IMR-90 (cell line): Measurements from ENCODE around the gene PCDHGA9. TPM values are rescaled to one million over a fixed set of nuclear protein-coding genes. Genes with fewer than 3 reads are reported as not detected.
"Not testable (repeated sequence)": the region's sequence is repeated elsewhere in the genome, so short reads cannot be mapped to it uniquely, and the experiment has no call there.

Source experiments
- ATAC-seq: fragments of 200-7000 bp; cut with Tn5 transposase; 2 replicates; pipeline ENCODE4 v1.9.1; 2020; ENCODE audit warnings: low read depth, mild to moderate bottlenecking, moderate library complexity
- BruUV-seq: library from RNA; stranded (reverse); fragments of 400-500 nt; replicated peaks from 2 replicates; lab custom pipeline; 2021; lab: Mats Ljungman, UMichigan
- CTCF ChIA-PET: fragments of 300-600 bp; formaldehyde crosslinking; extraction: SDS; loops from one replicate; lab custom pipeline; 2021; ENCODE audit warnings: antibody characterized with exemption; lab: Yijun Ruan, JAX
- POLR2A ChIA-PET: fragments of 300-600 bp; sonication (Branson Sonifier 250); formaldehyde crosslinking; loops from one replicate; lab custom pipeline; 2022; ENCODE audit warnings: antibody characterized with exemption; ENCODE audit not compliant: unreplicated experiment; lab: Charles Lee
- DNase-seq: peaks from one replicate; pipeline ENCODE4 v3.0.0; 2013
- H2AFZ ChIP-seq: replicated peaks from 2 replicates; pipeline ENCODE3; 2013; ENCODE audit warnings: low read length, mild to moderate bottlenecking; ENCODE audit not compliant: poor library complexity
- H2AK5ac ChIP-seq: 2 replicates; pipeline ENCODE4 v1.6.1; 2013; ENCODE audit warnings: low read depth, low read length, inconsistent platforms
- H2AK9ac ChIP-seq: replicated peaks from 2 replicates; pipeline ENCODE3; 2013; ENCODE audit warnings: mild to moderate bottlenecking, low read depth, low read length, moderate library complexity; ENCODE audit not compliant: poor library complexity
- H2BK120ac ChIP-seq: 2 replicates; pipeline ENCODE4 v1.6.1; 2013; ENCODE audit warnings: low read depth, low read length, inconsistent platforms
- H2BK15ac ChIP-seq: 3 replicates; pipeline ENCODE4 v1.6.1; 2013; ENCODE audit warnings: low read depth, low read length, inconsistent platforms
- H2BK20ac ChIP-seq: 2 replicates; pipeline ENCODE4 v1.6.1; 2013; ENCODE audit warnings: low read depth, mild to moderate bottlenecking, inconsistent platforms, low read length, moderate library complexity
- H2BK5ac ChIP-seq: 2 replicates; pipeline ENCODE4 v1.6.1; 2013; ENCODE audit warnings: mild to moderate bottlenecking, low read depth, low read length, inconsistent platforms; ENCODE audit not compliant: poor library complexity, severe bottlenecking
- H3K14ac ChIP-seq: replicated peaks from 2 replicates; pipeline ENCODE4 v1.6.1; 2013; ENCODE audit warnings: low read depth, low read length, inconsistent platforms
- H3K18ac ChIP-seq: 2 replicates; pipeline ENCODE4 v1.6.1; 2013; ENCODE audit warnings: low read depth, low read length, control low read depth
- H3K23ac ChIP-seq: 2 replicates; pipeline ENCODE4 v1.6.1; 2013; ENCODE audit warnings: low read depth, low read length, inconsistent platforms
- H3K27ac ChIP-seq: 2 replicates; pipeline ENCODE4 v1.5.1; 2013; ENCODE audit warnings: mild to moderate bottlenecking, control low read depth, low read length; ENCODE audit not compliant: insufficient read depth
- H3K27me3 ChIP-seq: 2 replicates; pipeline ENCODE4 v1.6.1; 2013; ENCODE audit warnings: low read length; ENCODE audit not compliant: control insufficient read depth, insufficient read depth
- H3K36me3 ChIP-seq: 2 replicates; pipeline ENCODE4 v1.6.1; 2013; ENCODE audit warnings: low read length, mixed read lengths; ENCODE audit not compliant: control insufficient read depth, insufficient read depth
- H3K4ac ChIP-seq: 2 replicates; pipeline ENCODE4 v1.6.1; 2013; ENCODE audit warnings: low read depth, low read length, inconsistent platforms
- H3K4me1 ChIP-seq: 2 replicates; pipeline ENCODE4 v1.6.1; 2013; ENCODE audit warnings: low read length, mixed read lengths; ENCODE audit not compliant: control insufficient read depth, insufficient read depth
- H3K4me2 ChIP-seq: 2 replicates; pipeline ENCODE4 v1.6.1; 2013; ENCODE audit warnings: low read depth, mild to moderate bottlenecking, control low read depth, low read length, moderate library complexity
- H3K4me3 ChIP-seq: 2 replicates; pipeline ENCODE4 v1.5.1; 2013; ENCODE audit warnings: low read depth, mild to moderate bottlenecking, control low read depth, low read length, moderate library complexity; ENCODE audit not compliant: insufficient read depth
- H3K56ac ChIP-seq: 2 replicates; pipeline ENCODE4 v1.6.1; 2013; ENCODE audit warnings: low read length, inconsistent platforms; ENCODE audit not compliant: insufficient read depth; ENCODE audit errors: extremely low read depth
- H3K79me1 ChIP-seq, 2 experiments: 2 replicates each; pipeline ENCODE4 v1.6.1; 2013; ENCODE audit warnings: low read length in 2 of 2, inconsistent platforms in 1 of 2, low read depth in 1 of 2
- H3K9ac ChIP-seq: 2 replicates; pipeline ENCODE4 v1.6.1; 2013; ENCODE audit warnings: low read depth, low read length, control low read depth
- H3K9me1 ChIP-seq: 2 replicates; pipeline ENCODE4 v1.6.1; 2013; ENCODE audit warnings: low read length, inconsistent platforms; ENCODE audit not compliant: insufficient read depth
- H3K9me3 ChIP-seq: 2 replicates; pipeline ENCODE4 v1.6.1; 2013; ENCODE audit warnings: low read length; ENCODE audit not compliant: control insufficient read depth, insufficient read depth
- H4K20me1 ChIP-seq: 2 replicates; pipeline ENCODE4 v1.6.1; 2013; ENCODE audit warnings: low read length, inconsistent platforms; ENCODE audit not compliant: insufficient read depth
- H4K5ac ChIP-seq: 2 replicates; pipeline ENCODE4 v1.6.1; 2013; ENCODE audit warnings: mild to moderate bottlenecking, low read depth, low read length, control low read depth
- H4K8ac ChIP-seq, 2 experiments: 2 replicates each; pipeline ENCODE4 v1.6.1; 2013; ENCODE audit warnings: low read depth in 2 of 2, low read length in 2 of 2, control low read depth in 1 of 2, inconsistent platforms in 1 of 2
- H4K91ac ChIP-seq: 2 replicates; pipeline ENCODE4 v1.6.1; 2013; ENCODE audit warnings: low read depth, low read length, inconsistent platforms; ENCODE audit not compliant: insufficient read depth
- CTCF ChIP-seq: conservative IDR thresholded peaks from 2 replicates; pipeline ENCODE4 v1.5.1; 2012; ENCODE audit warnings: mild to moderate bottlenecking, low read depth, low read length, improper control_type of control experiment
- RAD21 ChIP-seq: IDR thresholded peaks from 2 replicates; pipeline ENCODE4 v1.6.1; 2012; ENCODE audit warnings: low read length, improper control_type of control experiment
- WGBS, 2 experiments: methylation state at CpG; one replicate each; pipeline versions ENCODE4 v1.1.5 to v1.1.7; 2013; ENCODE audit warnings: missing lambda C conversion rate in 2 of 2; ENCODE audit not compliant: insufficient read length in 1 of 2; ENCODE audit errors: extremely low coverage in 2 of 2; 5-methylcytosine and 5-hydroxymethylcytosine counted together
- dilution Hi-C: fragments of 300-500 bp; cut with HindIII; formaldehyde crosslinking; loops from one replicate; pipeline ENCODE4 v1.14.3; 2018; ENCODE audit warnings: low sequenced_read_pairs; ENCODE audit not compliant: unreplicated experiment
- in situ Hi-C: fragments of 300-500 bp; cut with MboI; formaldehyde crosslinking; loops from 3 replicates; pipeline ENCODE4 v1.14.3; 2019; ENCODE audit warnings: low sequenced_read_pairs, inconsistent platforms, mixed read lengths
- intact Hi-C: fragments of 100-400 bp; cut with micrococcal nuclease; formaldehyde crosslinking; loops from 2 replicates; pipeline ENCODE4 v1.10.0; 2022
- polyA plus RNA-seq, 3 experiments: library from polyadenylated mRNA; depleted of rRNA; stranded (reverse); fragments of >200 nt; gene quantifications; 2 replicates each; pipeline ENCODE4 v1.2.3, GENCODE V29; 2012; ENCODE audit warnings: low replicate concordance in 1 of 3
- total RNA-seq: library from RNA; depleted of rRNA; stranded (reverse); fragments of >200 nt; gene quantifications from 2 replicates; pipeline ENCODE4 v1.2.3, GENCODE V29; 2012

The PCDHGA9 gene
- total and polyA plus RNA-seq, 2 of the 4 experiments (the other 2 are of a cell fraction), result 1.8 to 4.5 TPM

DNA sequence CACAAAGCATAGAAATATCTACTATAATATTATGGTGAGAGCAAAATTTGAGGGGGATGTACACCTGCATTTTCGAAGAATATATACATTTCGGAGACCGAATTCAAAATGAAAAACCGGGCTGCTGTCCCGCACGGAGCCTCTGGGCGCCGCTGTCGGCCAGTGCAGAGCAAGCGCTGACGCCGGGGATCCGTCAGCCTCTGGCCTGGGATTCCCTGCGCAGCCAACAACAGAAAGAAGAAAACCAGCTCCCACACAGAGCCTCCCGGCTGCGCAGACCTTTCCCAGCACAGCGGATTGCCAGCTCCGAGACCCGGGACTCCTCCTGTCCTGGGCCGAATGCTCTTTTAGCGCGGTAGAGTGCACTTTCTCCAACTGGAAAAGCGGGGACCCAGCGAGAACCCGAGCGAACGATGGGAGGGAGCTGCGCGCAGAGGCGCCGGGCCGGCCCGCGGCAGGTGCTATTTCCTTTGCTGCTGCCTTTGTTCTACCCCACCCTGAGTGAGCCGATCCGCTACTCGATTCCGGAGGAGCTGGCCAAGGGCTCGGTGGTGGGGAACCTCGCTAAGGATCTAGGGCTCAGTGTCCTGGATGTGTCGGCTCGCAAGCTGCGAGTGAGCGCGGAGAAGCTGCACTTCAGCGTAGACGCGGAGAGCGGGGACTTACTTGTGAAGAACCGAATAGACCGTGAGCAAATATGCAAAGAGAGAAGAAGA lies 5.4 kb downstream of the PCDHGA9 start, which contains the start of gene PCDHGB6:
PCDHGB6 (plus strand) TSS at position 232 of the 716 bp plus-strand sequence; CDS start at position 414, 182 bp downstream.
- H2AK5ac ChIP-seq, H3K9ac ChIP-seq, H3K27me3 ChIP-seq, H4K20me1 ChIP-seq, H3K18ac ChIP-seq, H3K4ac ChIP-seq, H2AK9ac ChIP-seq, H2BK5ac ChIP-seq, H4K8ac ChIP-seq, H3K14ac ChIP-seq, H3K27ac ChIP-seq, H3K4me1 ChIP-seq, H3K56ac ChIP-seq, in situ Hi-C loops, H2BK20ac ChIP-seq, dilution Hi-C loops, H3K4me2 ChIP-seq, H3K9me1 ChIP-seq, ATAC-seq, BruUV-seq, H2BK15ac ChIP-seq, H3K23ac ChIP-seq, intact Hi-C loops, H4K91ac ChIP-seq, H4K5ac ChIP-seq, H2AFZ ChIP-seq, H2BK120ac ChIP-seq: not testable (repeated sequence)
- Histone ChIP-seq H3K79me1 (peaks cover 9 to 15% of the 10 kb centered on the region in 2 experiments), H3K4me3 (peak within 1 kb of the TSS; percentile 23; the same call in 1 of the 2 replicates), H3K9me3 (peaks cover 60% of the 10 kb centered on the region), H3K36me3 (peaks cover 18% of the 10 kb centered on the region)
- ChIA-PET CTCF (interaction anchor here (0.6 to 1.4 kb wide), 6 partner anchors 12 to 156 kb away, joined by 3 to 9 read pairs (median 4); partner anchors contain the start of gene PCDHGA11), POLR2A (interaction anchor here (0.6 to 1.5 kb wide), 2 partner anchors 153 to 189 kb away, joined by 4 to 5 read pairs; no protein-coding TSS in a partner anchor)
- TF ChIP-seq RAD21 (peak; percentile 38), CTCF (peak; percentile 37)
- DNase-seq, result peak; percentile 19
- 12% methylated on average over 12 of the region's 51 CpGs; no CpG with 5 or more reads in 1 of the 2 experiments for WGBS, 2 experiments
